RKO (cell line): ENCODE data around the gene POLR2L.

Source experiments
- DNase-seq: peaks from one replicate; pipeline ENCODE4 v3.0.0-alpha.2; 2016; ENCODE audit warnings: low spot score

The POLR2L gene

GRCh38 chr11:838441-839279 is 3.7 kb downstream of the POLR2L start:
- no peak for DNase-seq

GRCh38 chr11:837990-838307 is 4.4 kb downstream of the POLR2L start:
- DNase-seq: no peak

- DNase-seq: no peak
Observed at GRCh38 chr11:837189-837989, 4.9 kb downstream of the POLR2L start.

GRCh38 chr11:836700-837099 is 5.6 kb downstream of the POLR2L start:
- no peak for DNase-seq

GRCh38 chr11:836274-836673 is 6.1 kb downstream of the POLR2L start:
- DNase-seq: no peak

- peak; percentile 93 for DNase-seq
Observed at GRCh38 chr11:834371-835316, 7.7 kb downstream of the POLR2L start.

GRCh38 chr11:833849-834311 is 8.4 kb downstream of the POLR2L start:
- DNase-seq: no peak

- no peak for DNase-seq
Observed at GRCh38 chr11:833114-833791, 9.1 kb downstream of the POLR2L start.

GRCh38 chr11:832529-833113 is 9.7 kb downstream of the POLR2L start, which contains the start of gene CD151:
TSS of gene CD151 (plus strand) at chr11:832952. CDS start at chr11:836070, 3,118 bp downstream.
- peak; percentile 73 for DNase-seq

- no peak for DNase-seq
Observed at GRCh38 chr11:831961-832528, 10.3 kb downstream of the POLR2L start.

- DNase-seq: no peak
Observed at GRCh38 chr11:831118-831864, 11.0 kb downstream of the POLR2L start.

- DNase-seq: no peak
Observed at GRCh38 chr11:830295-831117, 11.8 kb downstream of the POLR2L start.

- no peak for DNase-seq
Observed at GRCh38 chr11:829847-830294, 12.5 kb downstream of the POLR2L start.

- no peak for DNase-seq
Observed at GRCh38 chr11:829176-829846, 13.0 kb downstream of the POLR2L start.

GRCh38 chr11:828506-829175 is 13.7 kb downstream of the POLR2L start:
- no peak for DNase-seq

- no peak for DNase-seq
Observed at GRCh38 chr11:827897-828192, 14.5 kb downstream of the POLR2L start, which contains the start of gene CRACR2B. TSS of gene CRACR2B (plus strand) at chr11:827919. CDS start at chr11:828608, 689 bp downstream.

GRCh38 chr11:827146-827896 is 15.0 kb downstream of the POLR2L start:
- no peak for DNase-seq
